Posterior cingulate gyrus (tissue), 11 donors: ENCODE results near the gene LCP1.

Experiments used
- DNase-seq, 10 donors: peaks; one replicate each; pipeline versions ENCODE4 v3.0.0 to v3.0.0-alpha.2; 2020 to 2021; ENCODE audit warnings: mixed read lengths in 3 of 10
- intact Hi-C: fragments of 100-400 bp; cut with DNase I; formaldehyde crosslinking; loops from one replicate; pipeline ENCODE4 v1.15.1; 2023

The LCP1 gene

DNA sequence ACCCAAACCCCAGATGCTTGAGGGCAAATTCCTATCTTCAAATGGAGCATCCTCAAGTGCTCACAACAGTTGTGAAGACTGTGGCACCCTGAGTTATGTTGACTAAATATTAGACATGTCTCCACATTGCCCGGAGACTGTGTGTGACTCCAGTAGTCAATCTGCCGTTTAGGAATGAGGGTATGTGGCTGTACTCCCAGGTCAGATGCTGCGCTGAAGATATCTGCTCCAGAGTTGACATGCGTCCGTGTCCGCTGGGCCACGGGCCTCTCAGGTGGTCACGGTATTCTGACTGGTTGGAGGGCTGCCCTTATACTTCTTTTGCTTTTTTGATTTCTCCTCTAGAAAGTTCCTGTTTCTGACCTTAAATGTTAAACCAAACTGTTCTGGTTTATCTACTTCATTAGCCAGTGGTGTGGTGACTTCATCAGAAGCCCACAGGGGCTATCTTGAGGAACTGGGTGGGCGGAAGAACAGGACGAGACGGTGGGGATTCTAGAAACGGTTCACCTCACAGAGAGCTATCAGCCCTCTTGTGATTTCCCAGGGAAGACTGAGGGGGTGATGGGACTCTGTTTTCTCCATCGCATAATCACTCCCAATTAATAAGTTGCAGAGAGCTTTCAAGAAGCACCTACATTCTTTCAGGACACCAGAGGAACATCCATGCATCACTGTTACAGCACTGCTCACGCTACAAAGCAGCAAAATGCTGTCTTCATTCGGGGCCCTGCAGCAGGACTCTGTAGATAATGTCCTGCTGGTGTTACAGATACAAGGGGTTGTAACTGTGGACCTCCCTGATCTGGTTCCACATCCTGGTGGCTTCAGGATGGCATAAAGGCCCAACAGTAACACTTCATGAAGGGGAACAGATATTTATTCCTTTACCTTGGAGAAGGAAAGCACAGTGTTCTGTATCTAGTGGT is 1.3 kb upstream of the LCP1 start:
- DNase-seq, result no peak
- intact Hi-C loops, result no loop called here

GRCh38 chr13:46182491-46182877 is 507 bp upstream of the LCP1 start:
- intact Hi-C loops, result no loop called here
- no peak for DNase-seq

GRCh38 chr13:46181377-46181839 is 569 bp downstream of the LCP1 start:
- intact Hi-C loops, result no loop called here
- DNase-seq, result no peak

- intact Hi-C loops, result no loop called here
- DNase-seq, result no peak
These were observed 1.8 kb downstream of the LCP1 start for GRCh38 chr13:46179969-46180763.

DNA sequence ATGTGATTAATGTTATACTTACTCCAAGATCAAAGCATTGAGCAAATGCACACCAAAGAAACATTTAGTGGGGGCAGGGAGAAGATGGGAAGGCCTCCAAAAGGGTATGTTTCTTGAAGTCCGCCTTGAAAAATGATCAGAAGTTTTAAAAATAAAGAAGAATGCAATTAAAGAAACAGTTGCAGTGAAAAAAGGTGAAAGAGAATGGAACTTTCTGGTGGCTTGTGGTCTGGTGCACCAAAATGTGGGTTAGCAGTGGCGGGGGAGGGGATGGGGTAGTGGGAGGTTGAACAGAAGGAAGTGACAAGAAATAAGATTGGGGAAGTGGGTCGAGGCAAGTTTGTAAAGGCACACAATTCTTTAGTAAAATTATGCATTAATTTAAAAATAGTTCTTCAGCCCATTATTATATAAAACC is 2.5 kb downstream of the LCP1 start:
- intact Hi-C loops, result no loop called here
- no peak for DNase-seq

- no peak for DNase-seq
- intact Hi-C loops, result no loop called here
These were observed 3.2 kb downstream of the LCP1 start for GRCh38 chr13:46178821-46179220.

GRCh38 chr13:46178143-46178542 is 3.8 kb downstream of the LCP1 start:
- intact Hi-C loops, result no loop called here
- no peak for DNase-seq

DNA sequence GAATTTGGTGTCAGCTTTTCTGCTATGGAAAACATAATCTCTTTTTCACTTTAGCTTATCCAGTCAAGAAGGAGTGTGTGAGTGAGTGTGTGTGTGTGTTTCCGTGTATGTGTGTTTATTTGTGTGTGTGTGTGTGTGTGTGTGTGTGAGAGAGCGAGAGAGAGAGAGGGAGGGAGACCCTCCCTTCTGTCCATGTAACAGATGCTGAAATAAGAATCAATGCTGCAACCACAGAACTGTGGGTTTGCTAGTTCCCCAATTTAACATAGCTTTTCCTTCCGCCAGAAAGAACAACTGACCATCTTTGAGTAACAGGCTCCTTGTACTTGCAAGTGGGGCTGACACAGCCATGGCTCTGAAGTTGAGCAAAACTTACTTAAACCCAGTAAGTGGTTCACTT is 5.2 kb downstream of the LCP1 start:
- intact Hi-C loops, result no loop called here
- no peak for DNase-seq

DNA sequence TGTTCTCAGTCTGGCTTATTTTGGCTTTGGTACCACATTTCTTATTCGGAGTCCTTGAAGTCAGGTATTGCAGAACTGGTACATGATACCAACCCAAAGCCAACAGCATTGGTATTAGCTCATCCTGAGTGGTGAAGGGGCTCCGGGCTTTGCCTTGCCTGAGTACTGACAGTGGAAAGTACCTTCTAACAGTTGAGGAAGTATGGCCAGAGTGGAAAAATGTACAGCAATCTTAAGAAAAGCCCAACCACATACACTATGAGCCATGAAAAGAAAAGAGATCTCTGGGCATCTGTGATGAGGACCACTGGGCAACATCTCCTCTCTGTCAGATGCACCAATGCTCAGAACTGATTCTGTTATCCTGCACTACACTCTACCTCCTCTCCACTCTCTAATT is 8.3 kb downstream of the LCP1 start:
- DNase-seq, result no peak

DNA sequence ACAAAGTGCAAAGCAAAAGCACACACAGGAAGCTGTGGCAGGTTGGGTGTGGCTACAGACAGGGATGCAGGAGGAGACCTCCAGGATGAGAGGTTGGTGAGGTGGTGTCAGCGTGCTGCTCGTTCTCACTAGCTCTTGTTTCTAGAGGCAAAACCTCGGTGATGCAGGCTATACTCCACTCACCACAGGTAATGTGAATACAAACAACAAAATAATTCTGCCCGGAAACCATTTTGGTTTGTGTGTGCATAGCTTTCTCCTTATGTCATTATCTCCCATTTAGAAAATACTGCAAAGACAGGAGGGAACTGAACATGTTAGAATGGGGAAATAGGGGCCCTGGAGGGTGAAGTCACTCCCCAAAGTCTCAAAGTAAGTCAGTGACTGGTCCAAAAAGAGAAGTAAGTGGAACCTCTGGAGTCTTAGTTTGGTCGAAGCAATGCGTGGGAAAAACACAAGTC is 9.4 kb downstream of the LCP1 start:
- intact Hi-C loops, result no loop called here

More for the DNA sequence above, 8.3 kb downstream of the LCP1 start:
- intact Hi-C loops, result no loop called here

DNA sequence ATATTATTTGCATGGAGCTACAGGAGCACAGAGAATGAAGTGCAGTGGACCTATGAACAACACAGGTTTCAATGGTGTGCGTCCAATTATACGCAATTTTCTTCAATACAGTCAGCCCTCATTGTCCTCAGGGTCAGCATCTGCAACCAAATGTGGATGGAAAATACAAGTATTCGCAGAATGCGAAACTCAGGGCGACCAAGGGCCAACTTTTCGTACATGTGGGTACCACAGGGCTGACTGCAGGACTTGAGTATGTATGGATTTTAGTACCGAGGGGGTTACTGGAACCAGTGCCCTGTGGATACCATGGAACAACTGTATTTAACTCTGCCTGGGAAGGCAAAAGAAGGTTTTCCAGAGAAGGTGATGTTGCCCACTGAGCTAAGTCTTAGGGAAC is 10.2 kb downstream of the LCP1 start:
- DNase-seq, result no peak
- intact Hi-C loops, result no loop called here

More for the DNA sequence above, 9.4 kb downstream of the LCP1 start:
- DNase-seq, result no peak

- no peak for DNase-seq
- intact Hi-C loops, result no loop called here
These were observed 10.8 kb downstream of the LCP1 start for GRCh38 chr13:46171217-46171616.

DNA sequence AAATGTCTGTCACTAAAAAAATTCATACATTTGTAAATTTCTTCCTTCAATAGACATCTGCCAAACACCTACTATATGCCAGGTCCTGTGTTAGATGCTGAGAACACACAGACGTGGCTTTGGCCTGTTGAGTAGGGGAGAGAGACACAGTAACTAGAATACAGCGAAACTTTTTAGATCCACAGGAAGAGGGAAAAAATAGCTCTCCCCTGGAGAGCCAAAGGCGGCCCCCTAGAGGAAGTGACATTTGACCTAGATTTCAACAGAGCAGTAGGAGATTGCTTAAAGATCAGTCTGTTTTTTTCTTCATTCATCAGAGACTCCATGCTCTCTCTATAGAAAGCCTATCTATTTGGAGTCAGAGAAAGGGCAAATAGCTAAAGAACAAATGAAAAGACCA is 11.3 kb downstream of the LCP1 start:
- DNase-seq, result no peak
- intact Hi-C loops, result no loop called here

DNA sequence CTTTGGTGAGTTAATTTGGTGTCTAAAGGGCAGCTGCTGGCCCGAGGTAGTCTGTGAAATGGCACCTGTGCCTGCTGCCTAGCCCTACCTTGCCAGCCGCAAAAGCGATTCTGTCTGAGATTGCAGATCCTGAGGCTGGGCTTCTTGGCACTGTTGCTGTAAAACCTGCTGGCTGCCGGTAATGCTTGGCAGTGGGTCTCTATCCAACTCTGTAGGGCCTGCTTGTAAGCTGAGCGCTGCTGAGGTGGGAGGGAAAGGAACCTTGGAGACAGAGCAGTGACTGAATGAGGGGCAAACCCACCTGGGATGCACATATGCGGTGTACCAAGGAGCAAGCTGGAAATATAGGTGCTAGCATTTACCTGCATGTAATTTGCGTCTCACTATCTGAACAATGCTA is 11.7 kb downstream of the LCP1 start:
- DNase-seq, result no peak
- intact Hi-C loops, result no loop called here

- intact Hi-C loops, result no loop called here
- DNase-seq, result no peak
These were observed 12.2 kb downstream of the LCP1 start for GRCh38 chr13:46169758-46170157.

GRCh38 chr13:46168783-46169182 is 13.2 kb downstream of the LCP1 start:
- no peak for DNase-seq
- intact Hi-C loops, result no loop called here

DNA sequence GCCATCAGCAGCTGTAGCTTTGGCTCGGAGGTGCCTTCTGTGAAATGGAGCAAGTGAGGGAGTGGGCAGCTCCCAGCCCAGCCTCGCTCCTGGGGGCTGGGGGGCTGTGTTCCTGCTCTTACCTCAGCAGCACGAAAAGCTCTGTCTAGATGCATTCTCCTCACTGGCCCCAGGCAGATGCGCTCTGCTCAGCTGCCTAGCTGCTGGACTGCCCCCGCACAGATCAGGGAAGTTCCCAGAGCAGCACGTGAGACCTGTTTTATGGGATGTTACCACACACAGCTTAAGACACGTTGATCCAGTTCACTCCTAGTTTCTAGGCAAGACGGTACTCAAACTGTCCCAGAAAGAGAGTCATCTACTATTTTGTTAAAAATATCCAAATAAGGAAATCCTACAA is 13.6 kb downstream of the LCP1 start:
- intact Hi-C loops, result no loop called here
- no peak for DNase-seq

DNA sequence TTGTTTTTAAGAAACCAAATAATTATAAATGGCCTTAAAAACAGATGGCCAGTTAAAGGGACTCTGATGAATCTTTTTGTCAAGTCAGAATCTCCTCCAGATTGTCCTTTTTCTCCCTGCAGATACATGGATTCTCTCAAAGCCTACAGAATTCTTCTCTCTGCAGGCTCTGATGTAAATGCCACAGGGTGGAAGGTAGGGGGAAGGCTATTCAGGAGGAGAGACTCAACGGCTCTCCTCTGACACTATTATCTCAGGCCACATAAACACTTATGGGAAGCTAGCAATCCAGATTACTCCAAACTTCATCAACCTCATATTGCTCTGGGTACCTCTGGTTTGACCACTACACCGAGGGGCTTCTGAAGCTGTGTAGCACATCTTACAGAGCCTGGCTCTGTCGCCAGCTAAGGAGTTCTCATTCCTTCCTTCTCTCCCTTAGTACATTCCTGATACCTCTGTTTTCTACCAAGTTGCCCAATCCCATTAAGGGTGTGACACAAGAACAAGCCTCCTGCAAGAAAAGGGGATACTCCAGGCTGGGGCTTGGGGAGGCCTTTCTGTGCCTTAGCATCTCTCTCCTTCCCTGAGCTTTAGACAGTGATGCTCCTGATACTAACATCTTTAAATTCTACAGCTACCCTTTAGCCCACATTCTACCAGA is 14.9 kb downstream of the LCP1 start:
- intact Hi-C loops, result no loop called here
- no peak for DNase-seq

- intact Hi-C loops, result no loop called here
- no peak for DNase-seq
These were observed 15.8 kb downstream of the LCP1 start for GRCh38 chr13:46166224-46166584.

- no peak for DNase-seq
- intact Hi-C loops, result no loop called here
These were observed 16.3 kb downstream of the LCP1 start for GRCh38 chr13:46165485-46166223.
